Measurements from ENCODE around the gene DCTPP1. TPM values are rescaled to one million over a fixed set of nuclear protein-coding genes. Genes with fewer than 3 reads are reported as not detected.

Gene DCTPP1
- total RNA-seq, 1 experiment from 2014 or later, result 64.1 TPM

GRCh38 chr16:30414159-30414558 is 15.7 kb downstream of the DCTPP1 start:
- CTCF ChIA-PET, result no interaction called here
- peaks cover 8% of the 10 kb centered on the region; the same call in 1 of the 2 replicates for H3K4me1 ChIP-seq (ENCODE audit: insufficient read depth, low read length)
- H3K27ac ChIP-seq (ENCODE audit: low read length), result no peak overlapping the region
- TF ChIP-seq EZH2 (IDR thresholded peaks at IDR 0.05; ENCODE audit: low read length, unreplicated experiment) (no peak), CTCF (conservative IDR thresholded peaks at IDR 0.05; ENCODE audit: low read depth, low read length) (no peak), EZH2phosphoT487 (IDR thresholded peaks at IDR 0.05; ENCODE audit: borderline replicate concordance, low read length) (no peak)
- no peaks in the 10 kb centered on the region for H3K36me3 ChIP-seq (ENCODE audit: low read depth, low read length)
- H3K4me3 ChIP-seq (ENCODE audit: low read length), result no peak overlapping the region
- H2AFZ ChIP-seq (ENCODE audit: low read length), result no peak overlapping the region
- intact Hi-C loops (cut with micrococcal nuclease), result no loop called here
- DNase-seq (no peak), ATAC-seq (no peak)
- POLR2A ChIA-PET (ENCODE audit: unreplicated experiment), result no interaction called here
- no peak overlapping the region for H3K4me2 ChIP-seq (ENCODE audit: low read length)
- BruUV-seq (replicated peaks), result no TSS peak
- H4K20me1 ChIP-seq (ENCODE audit: low read length), result no peaks in the 10 kb centered on the region
- no peak overlapping the region for H3K9ac ChIP-seq (ENCODE audit: low read length)
- no peaks in the 10 kb centered on the region for H3K27me3 ChIP-seq (ENCODE audit: low read length)
- no peaks in the 10 kb centered on the region for H3K79me2 ChIP-seq (ENCODE audit: low read length)
- H3K9me2 ChIP-seq (replicated peaks; ENCODE audit: low read length), result no peaks in the 10 kb centered on the region
- no peaks in the 10 kb centered on the region for H3K9me3 ChIP-seq (ENCODE audit: low read length)
- H3F3A ChIP-seq (ENCODE audit: low read length, unreplicated experiment), result no peaks in the 10 kb centered on the region

GRCh38 chr16:30413112-30413806 is 16.6 kb downstream of the DCTPP1 start:
- Histone ChIP-seq H3K4me2 (ENCODE audit: low read length) (no peak overlapping the region), H3K9me3 (ENCODE audit: low read length) (no peaks in the 10 kb centered on the region), H3K36me3 (ENCODE audit: low read depth, low read length) (no peaks in the 10 kb centered on the region), H3K9me2 (replicated peaks; ENCODE audit: low read length) (no peaks in the 10 kb centered on the region), H2AFZ (ENCODE audit: low read length) (no peak overlapping the region), H3K27ac (ENCODE audit: low read length) (no peak overlapping the region), H3K4me3 (ENCODE audit: low read length) (no peak overlapping the region), H3K79me2 (ENCODE audit: low read length) (0 out of 2 replicates have a peak, but pooled peaks cover 3% of the 10 kb centered on the region), H3K27me3 (ENCODE audit: low read length) (no peaks in the 10 kb centered on the region), H3K4me1 (ENCODE audit: insufficient read depth, low read length) (peaks cover 6% of the 10 kb centered on the region), H3K9ac (ENCODE audit: low read length) (no peak overlapping the region), H4K20me1 (ENCODE audit: low read length) (no peaks in the 10 kb centered on the region), H3F3A (ENCODE audit: low read length, unreplicated experiment) (no peaks in the 10 kb centered on the region)
- ChIA-PET CTCF (no interaction called here), POLR2A (ENCODE audit: unreplicated experiment) (no interaction called here)
- DNase-seq, result no peak
- TF ChIP-seq CTCF (conservative IDR thresholded peaks at IDR 0.05; ENCODE audit: low read depth, low read length), result no peak
- no peak for TF ChIP-seq EZH2phosphoT487 (IDR thresholded peaks at IDR 0.05; ENCODE audit: borderline replicate concordance, low read length)
- TF ChIP-seq EZH2 (IDR thresholded peaks at IDR 0.05; ENCODE audit: low read length, unreplicated experiment), result no peak
- no peak for ATAC-seq
- BruUV-seq (replicated peaks), result no TSS peak
- intact Hi-C loops (cut with micrococcal nuclease), result no loop called here
